GM19455 (cell line): ENCODE measurements around the gene SLC7A8.

Source experiments
- ATAC-seq: cut with Tn5 transposase; IDR thresholded peaks from one replicate; pipeline ENCODE4 v1.9.1; 2021; ENCODE audit not compliant: unreplicated experiment

SLC7A8 gene

GRCh38 chr14:23183158-23183470, 346 bp downstream of the SLC7A8 start:
- no peak for ATAC-seq

- no peak for ATAC-seq
Measured at GRCh38 chr14:23182372-23183157, 895 bp downstream of the SLC7A8 start.

GRCh38 chr14:23181946-23182345, 1.5 kb downstream of the SLC7A8 start:
- no peak for ATAC-seq

GRCh38 chr14:23181453-23181852, 2.0 kb downstream of the SLC7A8 start:
- no peak for ATAC-seq

- no peak for ATAC-seq
Measured at GRCh38 chr14:23177181-23177580, 6.3 kb downstream of the SLC7A8 start.

- no peak for ATAC-seq
Measured at GRCh38 chr14:23175823-23176222, 7.6 kb downstream of the SLC7A8 start.

- ATAC-seq: no peak
Measured at GRCh38 chr14:23174296-23175184, 8.9 kb downstream of the SLC7A8 start.

DNA sequence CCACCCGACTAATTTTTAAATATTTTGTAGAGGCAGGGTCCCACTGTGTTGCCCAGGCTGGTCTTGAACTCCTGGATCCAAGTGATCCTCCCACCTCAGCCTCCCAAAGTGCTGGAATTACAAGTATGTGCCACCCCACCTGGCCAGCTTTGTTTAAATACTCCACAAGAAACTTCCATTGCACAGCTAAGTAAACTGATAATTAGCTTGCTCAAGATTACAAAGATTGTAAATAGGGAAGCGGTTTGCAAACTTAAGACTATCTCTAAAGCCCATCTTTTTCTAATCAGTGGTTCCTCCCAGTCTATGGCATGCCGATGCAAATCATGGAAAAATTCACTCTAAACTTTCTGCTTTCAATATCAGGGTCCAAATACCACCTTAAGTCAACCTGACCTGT, 9.7 kb downstream of the SLC7A8 start:
- no peak for ATAC-seq

GRCh38 chr14:23173031-23173430, 10.4 kb downstream of the SLC7A8 start:
- no peak for ATAC-seq

DNA sequence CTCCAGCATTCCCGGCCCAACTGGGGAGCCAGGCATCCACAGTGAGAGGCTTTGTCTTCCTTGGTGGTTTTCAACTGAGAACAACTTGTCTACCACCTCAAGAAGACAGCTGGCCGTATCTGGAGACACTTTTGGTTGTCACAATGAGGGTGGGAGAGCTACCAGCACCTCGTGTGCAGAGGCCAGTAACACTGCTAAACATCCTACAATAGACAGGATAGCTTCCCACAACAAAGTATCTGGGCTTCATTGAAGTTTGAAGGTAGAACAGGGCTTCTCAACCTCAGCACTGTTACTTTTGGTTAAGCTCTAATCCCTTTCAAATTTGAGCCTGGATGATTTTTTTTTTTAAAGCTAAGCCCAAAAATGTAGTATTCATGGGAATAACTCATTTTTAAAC, 10.9 kb downstream of the SLC7A8 start:
- no peak for ATAC-seq

DNA sequence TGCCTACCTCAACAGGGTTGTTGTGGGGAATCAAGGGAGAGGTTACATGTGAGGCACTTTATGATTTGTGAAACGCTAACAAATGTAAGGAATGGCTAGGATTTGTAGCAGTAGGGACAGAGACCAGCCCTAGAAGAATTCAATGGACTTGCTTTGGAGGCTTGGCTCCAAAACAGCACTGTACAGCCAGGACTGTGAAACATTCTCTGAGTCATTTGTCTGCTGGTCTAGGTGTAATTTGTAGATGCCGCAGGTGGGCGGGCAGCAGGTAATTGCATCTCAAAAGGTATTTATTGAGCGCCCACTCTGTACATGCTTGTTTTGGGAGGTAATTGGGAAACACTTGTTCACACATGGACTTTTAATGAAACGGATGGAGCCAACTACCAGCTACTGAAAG, 11.4 kb downstream of the SLC7A8 start:
- no peak for ATAC-seq

- ATAC-seq: no peak
Measured at GRCh38 chr14:23171222-23171975, 12.1 kb downstream of the SLC7A8 start.

DNA sequence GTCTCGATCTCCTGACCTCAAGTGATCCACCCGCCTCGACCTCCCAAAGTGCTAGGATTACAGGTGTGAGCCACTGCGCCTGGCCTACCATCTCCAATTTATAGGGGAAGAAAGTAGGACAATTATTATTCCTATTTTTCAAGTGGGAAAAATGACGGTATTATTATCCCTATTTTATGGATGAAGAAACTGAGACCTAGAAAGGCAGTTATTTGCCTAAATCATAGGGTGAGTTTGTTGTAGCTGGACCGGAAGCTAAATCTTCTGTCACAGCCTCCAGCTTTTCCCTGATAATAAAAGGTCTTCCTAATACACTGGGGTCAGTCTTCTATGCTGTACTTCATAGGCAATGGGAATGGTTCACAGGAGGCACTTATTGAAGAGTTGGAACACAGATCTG, 13.8 kb downstream of the SLC7A8 start:
- no peak for ATAC-seq

GRCh38 chr14:23168246-23168645, 15.2 kb downstream of the SLC7A8 start:
- no peak for ATAC-seq

GRCh38 chr14:23167116-23167847, 16.2 kb downstream of the SLC7A8 start:
- ATAC-seq: no peak

- no peak for ATAC-seq
Measured at GRCh38 chr14:23164949-23165348, 18.5 kb downstream of the SLC7A8 start.

DNA sequence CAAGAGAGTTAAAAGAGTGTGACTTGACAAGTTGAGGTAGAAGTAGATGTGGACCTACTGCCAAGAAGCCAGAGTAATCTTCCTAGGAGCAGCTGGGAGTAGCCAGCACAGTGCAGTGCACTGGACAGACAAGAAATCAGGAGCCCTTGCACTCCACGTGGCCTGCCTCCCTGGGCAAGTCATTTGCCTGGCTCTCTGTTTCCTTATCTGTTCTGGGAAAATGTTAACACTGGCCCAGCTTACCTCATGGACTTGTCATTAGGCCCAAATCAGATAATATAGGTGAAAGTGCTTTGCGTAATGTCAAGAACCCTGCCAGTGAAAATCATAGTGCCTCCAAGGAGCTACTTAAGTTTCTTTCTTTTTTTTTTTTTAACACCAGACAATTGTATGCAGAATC, 19.2 kb downstream of the SLC7A8 start:
- ATAC-seq: no peak

GRCh38 chr14:23163830-23164229, 19.6 kb downstream of the SLC7A8 start:
- ATAC-seq: no peak

DNA sequence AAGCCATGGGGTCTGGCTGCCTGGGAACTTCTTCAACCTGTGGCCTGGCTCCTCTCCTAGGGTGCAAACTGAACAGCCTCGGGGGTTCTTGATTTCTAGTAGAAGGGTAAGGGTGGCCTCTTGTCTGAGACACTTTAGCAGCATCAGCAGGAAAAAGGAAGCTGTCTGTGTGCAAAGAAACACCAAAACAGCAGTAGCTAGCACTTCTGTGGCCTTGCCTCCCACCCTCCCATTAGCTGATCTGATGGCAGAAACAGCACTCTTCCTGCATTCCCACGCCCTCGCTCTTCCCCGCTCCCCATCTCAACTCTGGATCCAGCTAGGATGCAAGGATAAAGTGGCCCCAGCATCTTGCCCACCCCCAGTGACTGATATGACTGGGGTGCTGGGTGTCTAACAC, 20.7 kb downstream of the SLC7A8 start:
- no peak for ATAC-seq

DNA sequence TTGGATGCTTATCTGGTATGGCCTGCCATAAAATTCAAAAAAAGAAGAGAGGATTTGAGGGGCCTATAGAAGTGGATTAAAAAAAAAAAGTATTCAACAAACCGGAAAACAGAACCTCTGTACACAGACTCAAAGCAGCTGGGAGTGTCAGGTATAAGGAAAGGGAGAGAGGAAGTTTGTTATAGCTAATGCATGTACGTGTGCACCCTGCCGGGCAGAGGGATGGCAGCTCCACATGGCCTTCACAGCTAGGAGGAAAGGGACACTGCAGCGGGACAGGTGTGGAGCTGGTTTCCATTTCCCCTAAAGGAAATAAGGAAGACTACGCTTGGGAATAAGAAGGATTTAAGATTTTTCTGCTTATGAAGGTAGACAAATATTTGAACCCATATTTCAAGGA, 21.5 kb downstream of the SLC7A8 start:
- no peak for ATAC-seq

- ATAC-seq: no peak
Measured at GRCh38 chr14:23160924-23161522, 22.4 kb downstream of the SLC7A8 start.
